Stimulated activated CD4-positive, alpha-beta T cell treated with anti-CD3 and anti-CD28 coated beads, Interleukin-4, amount 100 ng/mL, for 48 hours (primary cell): Measurements from ENCODE around the gene MARS1.
"Not testable (repeated sequence)": the region's sequence is repeated elsewhere in the genome, so short reads cannot be mapped to it uniquely, and the experiment has no call there.

Source experiments
- DNase-seq, 2 donors: peaks; one replicate each; pipeline ENCODE4 v3.0.0-alpha.2; 2020; ENCODE audit warnings: low read depth in 2 of 2

The MARS1 gene

GRCh38 chr12:57487597-57488401, at the start of gene MARS1:
TSS of gene MARS1 (plus strand) at chr12:57488068. CDS start at chr12:57488091, 23 bp downstream.
- peak; percentile 84 to 89 for DNase-seq

GRCh38 chr12:57438400-57438799, 49.5 kb upstream of the MARS1 start:
- DNase-seq: no peak

- no peak for DNase-seq
These were observed 48.1 kb upstream of the MARS1 start for GRCh38 chr12:57439762-57440266.

- not testable (repeated sequence) for DNase-seq
These were observed 46.5 kb upstream of the MARS1 start for GRCh38 chr12:57441393-57441792.

- DNase-seq: no peak
These were observed 45.9 kb upstream of the MARS1 start for GRCh38 chr12:57441846-57442427.

- DNase-seq: not testable (repeated sequence)
These were observed 43.5 kb upstream of the MARS1 start for GRCh38 chr12:57444337-57444736.

GRCh38 chr12:57444744-57445143, 43.1 kb upstream of the MARS1 start:
- no peak for DNase-seq

- DNase-seq: no peak
These were observed 41.4 kb upstream of the MARS1 start for GRCh38 chr12:57446292-57446960.

GRCh38 chr12:57448669-57449068, 39.2 kb upstream of the MARS1 start:
- no peak for DNase-seq

- DNase-seq: no peak
These were observed 38.5 kb upstream of the MARS1 start for GRCh38 chr12:57449375-57449774.

GRCh38 chr12:57450057-57450456, 37.8 kb upstream of the MARS1 start:
- no peak for DNase-seq

- no peak for DNase-seq
These were observed 36.6 kb upstream of the MARS1 start for GRCh38 chr12:57451233-57451778.

- DNase-seq: no peak
These were observed 35.5 kb upstream of the MARS1 start for GRCh38 chr12:57452181-57452936.

- DNase-seq: peak; percentile 56 to 61
These were observed 34.8 kb upstream of the MARS1 start for GRCh38 chr12:57452937-57453509.

- no peak for DNase-seq
These were observed 33.7 kb upstream of the MARS1 start for GRCh38 chr12:57454213-57454565.

- no peak for DNase-seq
These were observed 33.1 kb upstream of the MARS1 start, which contains the start of gene INHBE for GRCh38 chr12:57454566-57455373. TSS of gene INHBE (plus strand) at chr12:57455307. CDS start at chr12:57455537, 230 bp downstream.

GRCh38 chr12:57455374-57456144, 32.3 kb upstream of the MARS1 start:
- no peak for DNase-seq

GRCh38 chr12:57456145-57456700, 31.6 kb upstream of the MARS1 start:
- no peak for DNase-seq
